Femur (tissue), 1 donor: ENCODE measurements around the gene RNPS1.

Source experiments
- DNase-seq: peaks from one replicate; pipeline ENCODE4 v3.0.0-alpha.2; 2017

Gene RNPS1

GRCh38 chr16:2210386-2211365, 57.2 kb downstream of the RNPS1 start, which contains the start of gene BRICD5:
TSS of gene BRICD5 (minus strand) at chr16:2210863. CDS start at chr16:2210833, 30 bp downstream.
- no peak for DNase-seq

- DNase-seq, result no peak
Observed at GRCh38 chr16:2210009-2210332, 58.0 kb downstream of the RNPS1 start.

GRCh38 chr16:2209258-2210008, 58.5 kb downstream of the RNPS1 start:
- no peak for DNase-seq

GRCh38 chr16:2208772-2209171, 59.2 kb downstream of the RNPS1 start:
- no peak for DNase-seq

- DNase-seq, result no peak
Observed at GRCh38 chr16:2208308-2208707, 59.6 kb downstream of the RNPS1 start.

- no peak for DNase-seq
Observed at GRCh38 chr16:2207872-2208271, 60.1 kb downstream of the RNPS1 start.

- no peak for DNase-seq
Observed at GRCh38 chr16:2206780-2207433, 61.0 kb downstream of the RNPS1 start.

GRCh38 chr16:2206420-2206779, 61.5 kb downstream of the RNPS1 start:
- DNase-seq, result no peak

- DNase-seq, result no peak
Observed at GRCh38 chr16:2205967-2206313, 62.0 kb downstream of the RNPS1 start.

- DNase-seq, result peak; percentile 91
Observed at GRCh38 chr16:2205104-2205966, 62.6 kb downstream of the RNPS1 start, which contains the start of gene MLST8. TSS of gene MLST8 (plus strand) at chr16:2205454. CDS start at chr16:2206086, 632 bp downstream.

- DNase-seq, result no peak
Observed at GRCh38 chr16:2204416-2205103, 63.4 kb downstream of the RNPS1 start.
